Mesenchymal stem cell (in vitro differentiated cells and primary cell): ENCODE data around the gene MS4A1.

Experiments used
- DNase-seq: peaks from one replicate; pipeline ENCODE4 v3.0.0-alpha.2; 2013
- H2AFZ ChIP-seq: one replicate; pipeline ENCODE4 v1.6.1; 2013; ENCODE audit warnings: low read depth, mild to moderate bottlenecking, control low read depth, inconsistent platforms, low read length, moderate library complexity
- H2AK5ac ChIP-seq: 2 replicates; pipeline ENCODE4 v1.6.1; 2013; ENCODE audit warnings: low read length, moderate library complexity, mild to moderate bottlenecking, inconsistent platforms; ENCODE audit not compliant: severe bottlenecking
- H2BK120ac ChIP-seq: one replicate; pipeline ENCODE4 v1.6.1; 2013; ENCODE audit warnings: low read depth, mild to moderate bottlenecking, inconsistent platforms, low read length, moderate library complexity
- H2BK12ac ChIP-seq, 2 experiments: one replicate each; pipeline ENCODE4 v1.6.1; 2013; ENCODE audit warnings: inconsistent platforms in 2 of 2, low read length in 2 of 2, mild to moderate bottlenecking in 2 of 2, moderate library complexity in 2 of 2, control low read depth in 1 of 2
- H2BK15ac ChIP-seq: one replicate; pipeline ENCODE4 v1.6.1; 2013; ENCODE audit warnings: mild to moderate bottlenecking, low read depth, inconsistent platforms; ENCODE audit not compliant: poor library complexity, severe bottlenecking
- H2BK5ac ChIP-seq: 2 replicates; pipeline ENCODE4 v1.6.1; 2013; ENCODE audit warnings: low read depth, mild to moderate bottlenecking, low read length, control low read depth, inconsistent platforms; ENCODE audit not compliant: poor library complexity, severe bottlenecking
- H3K14ac ChIP-seq, 2 experiments: one replicate each; pipeline ENCODE4 v1.6.1; 2013; ENCODE audit warnings: inconsistent platforms in 2 of 2, low read length in 2 of 2, control low read depth in 1 of 2, mild to moderate bottlenecking in 1 of 2, moderate library complexity in 1 of 2
- H3K18ac ChIP-seq, 2 experiments: one replicate each; pipeline ENCODE4 v1.6.1; 2013; ENCODE audit warnings: inconsistent platforms in 2 of 2, low read length in 2 of 2, control low read depth in 1 of 2, low read depth in 1 of 2, mild to moderate bottlenecking in 1 of 2
- H3K23ac ChIP-seq, 2 experiments: one replicate each; pipeline ENCODE4 v1.6.1; 2013; ENCODE audit warnings: inconsistent platforms in 2 of 2, low read length in 2 of 2, mild to moderate bottlenecking in 2 of 2, moderate library complexity in 2 of 2, control low read depth in 1 of 2
- H3K27ac ChIP-seq: 2 replicates; pipeline ENCODE4 v1.5.1; 2013; ENCODE audit warnings: mild to moderate bottlenecking, moderate library complexity, low read length, control low read depth, inconsistent platforms; ENCODE audit not compliant: poor library complexity, severe bottlenecking
- H3K27me3 ChIP-seq, 2 experiments: 2 replicates each; pipeline versions ENCODE4 v1.6.1 to v1.7.0; 2013; ENCODE audit warnings: low read length in 2 of 2, mild to moderate bottlenecking in 2 of 2, moderate library complexity in 2 of 2, control low read depth in 1 of 2, inconsistent platforms in 1 of 2; ENCODE audit not compliant: control insufficient read depth in 1 of 2, insufficient read depth in 1 of 2
- H3K36me3 ChIP-seq, 2 experiments: 2 replicates each; pipeline versions ENCODE4 v1.6.1 to v1.7.0; 2013; ENCODE audit warnings: low read length in 2 of 2, control low read depth in 1 of 2, inconsistent platforms in 1 of 2, low read depth in 1 of 2, mild to moderate bottlenecking in 1 of 2; ENCODE audit not compliant: insufficient read depth in 2 of 2, control insufficient read depth in 1 of 2
- H3K4ac ChIP-seq, 2 experiments: one replicate each; pipeline ENCODE4 v1.6.1; 2013; ENCODE audit warnings: inconsistent platforms in 2 of 2, low read length in 2 of 2, mild to moderate bottlenecking in 2 of 2, moderate library complexity in 2 of 2, control low read depth in 1 of 2, low read depth in 1 of 2
- H3K4me1 ChIP-seq: 2 replicates; pipeline ENCODE4 v1.6.1; 2013; ENCODE audit warnings: low read depth, low read length, control low read depth; ENCODE audit not compliant: control insufficient read depth, insufficient read depth
- H3K4me2 ChIP-seq: 2 replicates; pipeline ENCODE4 v1.6.1; 2013; ENCODE audit warnings: low read length, mild to moderate bottlenecking, inconsistent platforms; ENCODE audit not compliant: poor library complexity, severe bottlenecking
- H3K4me3 ChIP-seq, 2 experiments: 2 replicates each; pipeline versions ENCODE4 v1.5.1 to v1.7.0; 2013; ENCODE audit warnings: low read length in 2 of 2, mild to moderate bottlenecking in 2 of 2, control low read depth in 1 of 2, low read depth in 1 of 2; ENCODE audit not compliant: insufficient read depth in 1 of 2
- H3K79me1 ChIP-seq: replicated peaks from 2 replicates; pipeline ENCODE4 v1.6.1; 2013; ENCODE audit warnings: mild to moderate bottlenecking, control low read depth, low read length, inconsistent platforms; ENCODE audit not compliant: poor library complexity, severe bottlenecking
- H3K9ac ChIP-seq: 2 replicates; pipeline ENCODE4 v1.7.0; 2013; ENCODE audit warnings: mild to moderate bottlenecking, low read length, moderate library complexity
- H3K9me3 ChIP-seq: 2 replicates; pipeline ENCODE4 v1.7.0; 2013; ENCODE audit warnings: mild to moderate bottlenecking, low read length; ENCODE audit not compliant: control insufficient read depth
- H4K8ac ChIP-seq: one replicate; pipeline ENCODE4 v1.6.1; 2013; ENCODE audit warnings: inconsistent platforms, mild to moderate bottlenecking, low read length, moderate library complexity
- H4K91ac ChIP-seq: one replicate; pipeline ENCODE4 v1.6.1; 2013; ENCODE audit warnings: mild to moderate bottlenecking, low read length, inconsistent platforms
- WGBS: methylation state at CpG from one replicate; pipeline ENCODE4 v1.1.7; 2013; ENCODE audit warnings: mixed read lengths; 5-methylcytosine and 5-hydroxymethylcytosine counted together

The MS4A1 gene

DNA sequence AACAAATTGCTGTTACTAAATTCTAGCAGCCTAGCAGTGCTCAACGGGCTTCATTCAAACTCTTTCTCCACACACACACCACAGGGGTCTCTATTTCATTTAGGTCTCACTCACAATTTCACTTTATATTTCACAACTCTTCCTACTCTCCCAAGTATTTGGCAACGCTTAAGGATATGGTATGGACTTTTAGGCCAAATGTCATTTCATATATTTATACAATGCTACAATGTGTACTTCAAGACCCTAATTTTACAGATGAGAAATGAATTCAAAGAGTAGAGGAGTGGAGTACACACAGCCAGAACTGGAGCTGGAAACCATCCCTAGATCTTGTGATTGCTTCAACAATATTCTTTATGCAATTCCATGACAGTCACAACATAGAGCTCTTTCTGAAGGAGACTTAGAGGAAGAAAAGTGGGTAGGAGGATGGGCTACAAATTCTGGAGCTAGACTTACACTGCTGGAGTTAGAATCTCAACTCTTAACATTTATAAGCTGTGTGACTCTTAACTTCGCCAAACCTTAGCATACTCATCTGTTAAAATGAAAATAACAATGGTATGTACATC is 57.1 kb downstream of the MS4A1 start:
- Histone ChIP-seq H3K4me3 (no peak overlapping the region), H3K27ac (no peak overlapping the region), H4K8ac (no peak overlapping the region), H3K23ac (no peak overlapping the region), H2BK120ac (no peak overlapping the region), H2BK5ac (no peak overlapping the region), H3K4me2 (no peak overlapping the region), H3K18ac (no peak overlapping the region), H3K27me3 (no peaks in the 10 kb centered on the region), H3K14ac (no peak overlapping the region), H3K9me3 (peaks cover 5% of the 10 kb centered on the region), H3K4ac (no peak overlapping the region), H3K9ac (no peak overlapping the region), H2AFZ (no peak overlapping the region), H2BK12ac (no peak overlapping the region), H2AK5ac (no peak overlapping the region), H3K36me3 (no peaks in the 10 kb centered on the region), H3K79me1 (no peaks in the 10 kb centered on the region), H3K4me1 (no peaks in the 10 kb centered on the region), H4K91ac (no peak overlapping the region), H2BK15ac (no peak overlapping the region)
- no peak for DNase-seq
- 43% methylated on average over 1 of the region's 3 CpGs for WGBS

GRCh38 chr11:60513496-60514460 is 58.1 kb downstream of the MS4A1 start:
- Histone ChIP-seq H2BK5ac (no peak overlapping the region), H3K9ac (no peak overlapping the region), H2BK12ac (no peak overlapping the region), H3K4ac (no peak overlapping the region), H3K79me1 (no peaks in the 10 kb centered on the region), H3K14ac (no peak overlapping the region), H3K23ac (no peak overlapping the region), H3K4me1 (no peaks in the 10 kb centered on the region), H3K36me3 (no peaks in the 10 kb centered on the region), H4K91ac (no peak overlapping the region), H3K27me3 (no peaks in the 10 kb centered on the region), H2BK15ac (no peak overlapping the region), H2AK5ac (no peak overlapping the region), H2AFZ (no peak overlapping the region), H3K9me3 (peaks cover 5% of the 10 kb centered on the region), H2BK120ac (no peak overlapping the region), H3K18ac (no peak overlapping the region), H4K8ac (no peak overlapping the region), H3K27ac (no peak overlapping the region), H3K4me3 (no peak overlapping the region), H3K4me2 (no peak overlapping the region)
- DNase-seq = no peak
- 61% methylated on average over 1 of the region's 2 CpGs for WGBS

- no peak within 1 kb of the TSS for H4K91ac ChIP-seq
- no peak within 1 kb of the TSS for H3K4ac ChIP-seq
- H3K4me3 ChIP-seq = peak within 1 kb of the TSS in 1 of 2 experiments; percentile 7
- H3K4me2 ChIP-seq = no peak within 1 kb of the TSS
- H2BK12ac ChIP-seq = no peak within 1 kb of the TSS
- no peaks in the 10 kb centered on the region for H3K79me1 ChIP-seq
- no peak within 1 kb of the TSS for H2AFZ ChIP-seq
- DNase-seq = no peak
- no peak within 1 kb of the TSS for H2BK5ac ChIP-seq
- no peak within 1 kb of the TSS for H3K9ac ChIP-seq
- peaks cover 5% of the 10 kb centered on the region for H3K9me3 ChIP-seq
- H3K18ac ChIP-seq = no peak within 1 kb of the TSS
- no peak within 1 kb of the TSS for H4K8ac ChIP-seq
- H3K23ac ChIP-seq = no peak within 1 kb of the TSS
- no peak within 1 kb of the TSS for H3K27ac ChIP-seq
- H2BK120ac ChIP-seq = no peak within 1 kb of the TSS
- no peak within 1 kb of the TSS for H2BK15ac ChIP-seq
- no peaks in the 10 kb centered on the region for H3K27me3 ChIP-seq
- WGBS = 90% methylated on average over 26 of the region's 29 CpGs
- no peaks in the 10 kb centered on the region for H3K4me1 ChIP-seq
- H3K14ac ChIP-seq = no peak within 1 kb of the TSS
- no peaks in the 10 kb centered on the region for H3K36me3 ChIP-seq
- no peak within 1 kb of the TSS for H2AK5ac ChIP-seq
These were observed 59.7 kb downstream of the MS4A1 start, which contains the start of gene MS4A13 for GRCh38 chr11:60515144-60515855. Gene MS4A13, plus strand, starts transcription at chr11:60515392. Its CDS starts 2,692 bp downstream, at chr11:60518084.
